Measurements from ENCODE around the gene PCDH1.

- no peak for TF ChIP-seq CTCF (IDR thresholded peaks at IDR 0.05; ENCODE audit: insufficient read depth, low read length, poor library complexity, severe bottlenecking)
- TF ChIP-seq EZH2phosphoT487 (conservative IDR thresholded peaks at IDR 0.05; ENCODE audit: low read length): no peak
Observed at GRCh38 chr5:141875022-141875740, 3.0 kb downstream of the PCDH1 start.
